ENCODE data around the gene ARHGAP29.

DNA sequence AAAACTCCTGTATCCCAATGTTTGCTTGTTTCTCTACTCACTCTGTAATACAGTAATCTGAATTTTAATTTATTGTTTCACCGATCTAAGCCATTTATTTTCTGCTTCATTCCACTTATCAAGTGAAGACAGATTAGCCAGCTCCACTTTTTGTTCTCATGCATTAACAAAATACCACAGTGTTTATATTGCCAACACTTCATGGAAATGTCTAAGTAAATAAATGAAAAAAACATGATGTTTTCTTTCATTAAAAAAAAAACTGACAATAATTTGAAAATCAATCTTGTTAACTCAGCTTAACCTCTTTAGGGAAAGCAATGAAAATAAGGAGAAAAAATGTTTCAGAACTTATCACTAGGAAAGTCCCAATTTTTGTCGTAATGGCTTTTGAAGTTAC is 11.5 kb downstream of the ARHGAP29 start:
- TF ChIP-seq, protein P1, sequence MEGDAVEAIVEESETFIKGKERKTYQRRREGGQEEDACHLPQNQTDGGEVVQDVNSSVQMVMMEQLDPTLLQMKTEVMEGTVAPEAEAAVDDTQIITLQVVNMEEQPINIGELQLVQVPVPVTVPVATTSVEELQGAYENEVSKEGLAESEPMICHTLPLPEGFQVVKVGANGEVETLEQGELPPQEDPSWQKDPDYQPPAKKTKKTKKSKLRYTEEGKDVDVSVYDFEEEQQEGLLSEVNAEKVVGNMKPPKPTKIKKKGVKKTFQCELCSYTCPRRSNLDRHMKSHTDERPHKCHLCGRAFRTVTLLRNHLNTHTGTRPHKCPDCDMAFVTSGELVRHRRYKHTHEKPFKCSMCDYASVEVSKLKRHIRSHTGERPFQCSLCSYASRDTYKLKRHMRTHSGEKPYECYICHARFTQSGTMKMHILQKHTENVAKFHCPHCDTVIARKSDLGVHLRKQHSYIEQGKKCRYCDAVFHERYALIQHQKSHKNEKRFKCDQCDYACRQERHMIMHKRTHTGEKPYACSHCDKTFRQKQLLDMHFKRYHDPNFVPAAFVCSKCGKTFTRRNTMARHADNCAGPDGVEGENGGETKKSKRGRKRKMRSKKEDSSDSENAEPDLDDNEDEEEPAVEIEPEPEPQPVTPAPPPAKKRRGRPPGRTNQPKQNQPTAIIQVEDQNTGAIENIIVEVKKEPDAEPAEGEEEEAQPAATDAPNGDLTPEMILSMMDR (IDR thresholded peaks at IDR 0.05), result no peak
- no peak for TF ChIP-seq POLR2A (IDR thresholded peaks at IDR 0.05)

Measured in thyroid gland (tissue), 4 donors.